HUES48 (cell line): Measurements from ENCODE around the gene ANXA10.

Experiments
- H3K27ac ChIP-seq: one replicate; pipeline ENCODE4 v1.7.0; 2013; ENCODE audit warnings: low read depth, low read length, inconsistent platforms
- H3K27me3 ChIP-seq: 2 replicates; pipeline ENCODE4 v1.6.1; 2013; ENCODE audit warnings: mild to moderate bottlenecking, low read length; ENCODE audit not compliant: control insufficient read depth, insufficient read depth
- H3K36me3 ChIP-seq: 2 replicates; pipeline ENCODE4 v1.6.1; 2013; ENCODE audit warnings: low read length; ENCODE audit not compliant: control insufficient read depth, insufficient read depth
- H3K4me1 ChIP-seq: 2 replicates; pipeline ENCODE4 v1.6.1; 2013; ENCODE audit warnings: mild to moderate bottlenecking, low read length; ENCODE audit not compliant: control insufficient read depth, insufficient read depth
- H3K4me3 ChIP-seq: 2 replicates; pipeline ENCODE4 v1.5.1; 2013; ENCODE audit warnings: mild to moderate bottlenecking, low read depth, low read length
- H3K9ac ChIP-seq: 2 replicates; pipeline ENCODE4 v1.6.1; 2013; ENCODE audit warnings: mild to moderate bottlenecking, low read depth, low read length, moderate library complexity
- H3K9me3 ChIP-seq: 2 replicates; pipeline ENCODE4 v1.6.1; 2013; ENCODE audit warnings: low read length; ENCODE audit not compliant: control insufficient read depth, insufficient read depth

ANXA10 gene

GRCh38 chr4:168092176-168092712 lies at the start of gene ANXA10:
Gene ANXA10, plus strand, starts transcription at chr4:168092537. Its CDS starts 164 bp downstream, at chr4:168092701.
- Histone ChIP-seq H3K27ac (no peak within 1 kb of the TSS), H3K4me3 (no peak within 1 kb of the TSS), H3K9me3 (peaks cover 9% of the 10 kb centered on the region), H3K36me3 (no peaks in the 10 kb centered on the region), H3K4me1 (no peaks in the 10 kb centered on the region), H3K9ac (no peak within 1 kb of the TSS), H3K27me3 (no peaks in the 10 kb centered on the region)

GRCh38 chr4:168045354-168045753 lies 47.0 kb upstream of the ANXA10 start:
- Histone ChIP-seq H3K9ac (no peak overlapping the region), H3K9me3 (peaks cover 8% of the 10 kb centered on the region), H3K4me1 (no peaks in the 10 kb centered on the region), H3K36me3 (no peaks in the 10 kb centered on the region), H3K4me3 (no peak overlapping the region), H3K27me3 (no peaks in the 10 kb centered on the region), H3K27ac (no peak overlapping the region)

- H3K9me3 ChIP-seq = peaks cover 9% of the 10 kb centered on the region
- H3K36me3 ChIP-seq = no peaks in the 10 kb centered on the region
- no peaks in the 10 kb centered on the region for H3K27me3 ChIP-seq
- no peaks in the 10 kb centered on the region for H3K4me1 ChIP-seq
- no peak overlapping the region for H3K27ac ChIP-seq
- no peak overlapping the region for H3K4me3 ChIP-seq
- H3K9ac ChIP-seq = no peak overlapping the region
These were observed 42.3 kb upstream of the ANXA10 start for GRCh38 chr4:168050002-168050401.

- H3K27me3 ChIP-seq = no peaks in the 10 kb centered on the region
- H3K9ac ChIP-seq = no peak overlapping the region
- H3K36me3 ChIP-seq = no peaks in the 10 kb centered on the region
- H3K9me3 ChIP-seq = peaks cover 9% of the 10 kb centered on the region
- H3K4me3 ChIP-seq = no peak overlapping the region
- no peaks in the 10 kb centered on the region for H3K4me1 ChIP-seq
- H3K27ac ChIP-seq = no peak overlapping the region
These were observed 40.8 kb upstream of the ANXA10 start for GRCh38 chr4:168051526-168051925.

GRCh38 chr4:168057412-168057811 lies 34.9 kb upstream of the ANXA10 start:
- Histone ChIP-seq H3K9me3 (no peaks in the 10 kb centered on the region), H3K4me3 (no peak overlapping the region), H3K36me3 (no peaks in the 10 kb centered on the region), H3K9ac (no peak overlapping the region), H3K4me1 (no peaks in the 10 kb centered on the region), H3K27ac (no peak overlapping the region), H3K27me3 (no peaks in the 10 kb centered on the region)

- Histone ChIP-seq H3K36me3 (no peaks in the 10 kb centered on the region), H3K9ac (no peak overlapping the region), H3K4me1 (no peaks in the 10 kb centered on the region), H3K27me3 (no peaks in the 10 kb centered on the region), H3K4me3 (no peak overlapping the region), H3K9me3 (no peaks in the 10 kb centered on the region), H3K27ac (no peak overlapping the region)
These were observed 33.1 kb upstream of the ANXA10 start for GRCh38 chr4:168059251-168059650.

GRCh38 chr4:168063031-168063430 lies 29.3 kb upstream of the ANXA10 start:
- Histone ChIP-seq H3K9me3 (no peaks in the 10 kb centered on the region), H3K27ac (no peak overlapping the region), H3K4me3 (no peak overlapping the region), H3K36me3 (no peaks in the 10 kb centered on the region), H3K4me1 (no peaks in the 10 kb centered on the region), H3K27me3 (no peaks in the 10 kb centered on the region), H3K9ac (no peak overlapping the region)

GRCh38 chr4:168070903-168071302 lies 21.4 kb upstream of the ANXA10 start:
- no peaks in the 10 kb centered on the region for H3K4me1 ChIP-seq
- H3K27me3 ChIP-seq = no peaks in the 10 kb centered on the region
- no peak overlapping the region for H3K4me3 ChIP-seq
- H3K9ac ChIP-seq = no peak overlapping the region
- H3K36me3 ChIP-seq = no peaks in the 10 kb centered on the region
- no peak overlapping the region for H3K27ac ChIP-seq
- no peaks in the 10 kb centered on the region for H3K9me3 ChIP-seq

GRCh38 chr4:168071304-168071703 lies 21.0 kb upstream of the ANXA10 start:
- Histone ChIP-seq H3K4me3 (no peak overlapping the region), H3K27me3 (no peaks in the 10 kb centered on the region)

GRCh38 chr4:168074861-168075260 lies 17.5 kb upstream of the ANXA10 start:
- no peaks in the 10 kb centered on the region for H3K36me3 ChIP-seq
- no peaks in the 10 kb centered on the region for H3K9me3 ChIP-seq
- H3K27ac ChIP-seq = no peak overlapping the region
- no peak overlapping the region for H3K9ac ChIP-seq
- H3K4me1 ChIP-seq = no peaks in the 10 kb centered on the region
- H3K4me3 ChIP-seq = no peak overlapping the region
- H3K27me3 ChIP-seq = no peaks in the 10 kb centered on the region

More at GRCh38 chr4:168071304-168071703, 21.0 kb upstream of the ANXA10 start:
- no peaks in the 10 kb centered on the region for H3K36me3 ChIP-seq
- H3K9me3 ChIP-seq = no peaks in the 10 kb centered on the region
- H3K4me1 ChIP-seq = no peaks in the 10 kb centered on the region
- no peak overlapping the region for H3K9ac ChIP-seq
- H3K27ac ChIP-seq = no peak overlapping the region

- Histone ChIP-seq H3K27me3 (no peaks in the 10 kb centered on the region), H3K9me3 (no peaks in the 10 kb centered on the region), H3K27ac (no peak overlapping the region), H3K4me1 (peaks cover 3% of the 10 kb centered on the region; the same call in 1 of the 2 replicates), H3K4me3 (no peak overlapping the region), H3K36me3 (no peaks in the 10 kb centered on the region), H3K9ac (no peak overlapping the region)
These were observed 15.2 kb upstream of the ANXA10 start for GRCh38 chr4:168076989-168077725.
